Stimulated activated memory B cell treated with anti-CD40 and anti-IgM and Interleukin-4, amounts not matched to agents 10 μg/mL and 1 μg/mL and 100 μg/mL, for 72 hours (primary cell): ENCODE data around the gene TSGA10IP.

Experiments used
- ATAC-seq: fragments of 150-1000 bp; cut with Tn5 transposase; 2 replicates; pipeline ENCODE4 v1.10.0; 2021
- H3K27ac Mint-ChIP-seq: one replicate; pipeline ENCODE4 v1.8.0; 2022; ENCODE audit warnings: mild to moderate bottlenecking, mixed read lengths
- H3K27me3 Mint-ChIP-seq: one replicate; pipeline ENCODE4 v1.8.0; 2022; ENCODE audit warnings: mixed read lengths
- H3K36me3 Mint-ChIP-seq: one replicate; pipeline ENCODE4 v1.8.0; 2022; ENCODE audit warnings: mixed read lengths
- H3K4me1 Mint-ChIP-seq: one replicate; pipeline ENCODE4 v1.8.0; 2022; ENCODE audit warnings: mixed read lengths
- H3K4me3 Mint-ChIP-seq: one replicate; pipeline ENCODE4 v1.8.0; 2022; ENCODE audit warnings: mild to moderate bottlenecking, moderate library complexity, mixed read lengths
- H3K9me3 Mint-ChIP-seq: one replicate; pipeline ENCODE4 v1.8.0; 2022; ENCODE audit warnings: mixed read lengths

TSGA10IP gene

GRCh38 chr11:65912845-65913244 is 32.4 kb upstream of the TSGA10IP start:
- Mint-ChIP-seq H3K9me3 (no peaks in the 10 kb centered on the region), H3K4me3 (no peak overlapping the region), H3K4me1 (peaks cover 53% of the 10 kb centered on the region), H3K27ac (no peak overlapping the region), H3K27me3 (peaks cover 35% of the 10 kb centered on the region), H3K36me3 (no peaks in the 10 kb centered on the region)
- ATAC-seq = no peak

- ATAC-seq = no peak
- peak overlapping the region; percentile 2 for H3K4me3 Mint-ChIP-seq
- H3K36me3 Mint-ChIP-seq = no peaks in the 10 kb centered on the region
- peaks cover 18% of the 10 kb centered on the region for H3K27me3 Mint-ChIP-seq
- no peak overlapping the region for H3K27ac Mint-ChIP-seq
- H3K4me1 Mint-ChIP-seq = peaks cover 60% of the 10 kb centered on the region
- H3K9me3 Mint-ChIP-seq = no peaks in the 10 kb centered on the region
Observed at GRCh38 chr11:65915101-65915820, 30.0 kb upstream of the TSGA10IP start.

- H3K4me3 Mint-ChIP-seq = no peak overlapping the region
- no peak for ATAC-seq
- no peaks in the 10 kb centered on the region for H3K9me3 Mint-ChIP-seq
- H3K27ac Mint-ChIP-seq = peak overlapping the region; percentile 61
- H3K27me3 Mint-ChIP-seq = peaks cover 13% of the 10 kb centered on the region
- H3K36me3 Mint-ChIP-seq = no peaks in the 10 kb centered on the region
- H3K4me1 Mint-ChIP-seq = peaks cover 65% of the 10 kb centered on the region
Observed at GRCh38 chr11:65915821-65916251, 29.4 kb upstream of the TSGA10IP start.

- Mint-ChIP-seq H3K4me1 (peaks cover 63% of the 10 kb centered on the region), H3K9me3 (no peaks in the 10 kb centered on the region), H3K36me3 (no peaks in the 10 kb centered on the region), H3K27ac (peak overlapping the region; percentile 61), H3K27me3 (peaks cover 7% of the 10 kb centered on the region), H3K4me3 (peak overlapping the region; percentile 67)
- ATAC-seq = no peak
Observed at GRCh38 chr11:65916391-65916790, 28.9 kb upstream of the TSGA10IP start.

GRCh38 chr11:65917077-65917433 is 28.2 kb upstream of the TSGA10IP start:
- no peak for ATAC-seq
- Mint-ChIP-seq H3K36me3 (peaks cover 6% of the 10 kb centered on the region), H3K27me3 (peaks cover under 1% of the 10 kb centered on the region), H3K27ac (peak overlapping the region; percentile 61), H3K4me1 (peaks cover 62% of the 10 kb centered on the region), H3K9me3 (no peaks in the 10 kb centered on the region), H3K4me3 (peak overlapping the region; percentile 67)

- ATAC-seq = no peak
- Mint-ChIP-seq H3K27ac (peak overlapping the region; percentile 88), H3K27me3 (no peaks in the 10 kb centered on the region), H3K4me1 (peaks cover 56% of the 10 kb centered on the region), H3K9me3 (no peaks in the 10 kb centered on the region), H3K36me3 (peaks cover 12% of the 10 kb centered on the region), H3K4me3 (peak overlapping the region; percentile 97)
Observed at GRCh38 chr11:65917434-65918210, 27.7 kb upstream of the TSGA10IP start.

- Mint-ChIP-seq H3K4me1 (peaks cover 51% of the 10 kb centered on the region), H3K36me3 (peaks cover 21% of the 10 kb centered on the region), H3K27me3 (no peaks in the 10 kb centered on the region), H3K27ac (peak within 1 kb of the TSS; percentile 88), H3K4me3 (peak within 1 kb of the TSS; percentile 97), H3K9me3 (no peaks in the 10 kb centered on the region)
- peak; percentile 88 for ATAC-seq
Observed at GRCh38 chr11:65918211-65919140, 26.8 kb upstream of the TSGA10IP start, which contains the start of gene C11orf68. C11orf68 (minus strand) TSS chr11:65919062; CDS start chr11:65919031, 31 bp downstream.

- Mint-ChIP-seq H3K4me1 (peaks cover 51% of the 10 kb centered on the region), H3K27me3 (no peaks in the 10 kb centered on the region), H3K36me3 (peaks cover 26% of the 10 kb centered on the region), H3K4me3 (peak within 1 kb of the TSS; percentile 97), H3K9me3 (no peaks in the 10 kb centered on the region), H3K27ac (peak within 1 kb of the TSS; percentile 88)
- ATAC-seq = peak; percentile 96
Observed at GRCh38 chr11:65919141-65919572, 26.1 kb upstream of the TSGA10IP start, which contains the start of gene DRAP1. DRAP1 (plus strand) TSS chr11:65919426; CDS start chr11:65919502, 76 bp downstream.

- H3K27me3 Mint-ChIP-seq = no peaks in the 10 kb centered on the region
- H3K9me3 Mint-ChIP-seq = no peaks in the 10 kb centered on the region
- H3K27ac Mint-ChIP-seq = peak overlapping the region; percentile 88
- H3K4me1 Mint-ChIP-seq = peaks cover 45% of the 10 kb centered on the region
- H3K4me3 Mint-ChIP-seq = peak overlapping the region; percentile 97
- peak; percentile 73 for ATAC-seq
- H3K36me3 Mint-ChIP-seq = peaks cover 29% of the 10 kb centered on the region
Observed at GRCh38 chr11:65919573-65920371, 25.5 kb upstream of the TSGA10IP start.

GRCh38 chr11:65920372-65920802 is 24.9 kb upstream of the TSGA10IP start:
- Mint-ChIP-seq H3K4me3 (peak overlapping the region; percentile 97), H3K27ac (peak overlapping the region; percentile 88), H3K4me1 (peaks cover 39% of the 10 kb centered on the region), H3K36me3 (peaks cover 29% of the 10 kb centered on the region), H3K27me3 (no peaks in the 10 kb centered on the region), H3K9me3 (no peaks in the 10 kb centered on the region)
- ATAC-seq = no peak

- Mint-ChIP-seq H3K9me3 (no peaks in the 10 kb centered on the region), H3K36me3 (peaks cover 29% of the 10 kb centered on the region), H3K27me3 (no peaks in the 10 kb centered on the region), H3K4me1 (peaks cover 32% of the 10 kb centered on the region), H3K4me3 (peak overlapping the region; percentile 97), H3K27ac (no peak overlapping the region)
- no peak for ATAC-seq
Observed at GRCh38 chr11:65921033-65921555, 24.2 kb upstream of the TSGA10IP start.

- no peak for ATAC-seq
- H3K27me3 Mint-ChIP-seq = no peaks in the 10 kb centered on the region
- no peak overlapping the region for H3K4me3 Mint-ChIP-seq
- H3K9me3 Mint-ChIP-seq = no peaks in the 10 kb centered on the region
- H3K36me3 Mint-ChIP-seq = peaks cover 29% of the 10 kb centered on the region
- H3K27ac Mint-ChIP-seq = no peak overlapping the region
- H3K4me1 Mint-ChIP-seq = peaks cover 25% of the 10 kb centered on the region
Observed at GRCh38 chr11:65921876-65922275, 23.4 kb upstream of the TSGA10IP start.

- no peak overlapping the region for H3K27ac Mint-ChIP-seq
- no peak overlapping the region for H3K4me3 Mint-ChIP-seq
Observed at GRCh38 chr11:65922565-65922964, 22.7 kb upstream of the TSGA10IP start.

GRCh38 chr11:65925397-65925796 is 19.9 kb upstream of the TSGA10IP start:
- H3K27ac Mint-ChIP-seq = no peak overlapping the region
- no peak for ATAC-seq
- no peak overlapping the region for H3K4me3 Mint-ChIP-seq
- H3K27me3 Mint-ChIP-seq = no peaks in the 10 kb centered on the region
- peaks cover 34% of the 10 kb centered on the region for H3K4me1 Mint-ChIP-seq
- no peaks in the 10 kb centered on the region for H3K9me3 Mint-ChIP-seq
- peaks cover 29% of the 10 kb centered on the region for H3K36me3 Mint-ChIP-seq

More at GRCh38 chr11:65922565-65922964, 22.7 kb upstream of the TSGA10IP start:
- peaks cover 26% of the 10 kb centered on the region for H3K4me1 Mint-ChIP-seq
- no peaks in the 10 kb centered on the region for H3K9me3 Mint-ChIP-seq
- no peak for ATAC-seq
- no peaks in the 10 kb centered on the region for H3K27me3 Mint-ChIP-seq
- H3K36me3 Mint-ChIP-seq = peaks cover 29% of the 10 kb centered on the region
